H1 (cell line): ENCODE measurements around the gene LIMK2. TPM values are rescaled to one million over a fixed set of nuclear protein-coding genes. Genes with fewer than 3 reads are reported as not detected.

ENCODE experiments used
- CTCF ChIA-PET: fragments of 300-600 bp; sonication (Branson Sonifier 250); formaldehyde crosslinking; loops from one replicate; lab custom pipeline; 2021; ENCODE audit not compliant: partially characterized antibody; lab: Charles Lee
- POLR2A ChIA-PET: fragments of 300-600 bp; sonication (Branson Sonifier 250); formaldehyde crosslinking; loops from one replicate; lab custom pipeline; 2021; ENCODE audit warnings: inconsistent platforms; ENCODE audit not compliant: partially characterized antibody; lab: Charles Lee
- DNase-seq, 2 experiments: peaks; one replicate each; pipeline versions ENCODE4 v3.0.0 to v3.0.0-alpha.2; 2010 to 2022; ENCODE audit warnings: low spot score in 2 of 2, low read depth in 1 of 2, mixed read lengths in 1 of 2
- FAIRE-seq: peaks from 2 replicates; lab custom pipeline; 2011; peaks lifted over from hg19 to GRCh38; lab: Jason Lieb, UNC
- H2AFZ ChIP-seq: 2 replicates; pipeline ENCODE4 v1.8.1; 2012; ENCODE audit warnings: low read length, inconsistent platforms
- H2AK5ac ChIP-seq: 2 replicates; pipeline ENCODE4 v1.6.1; 2013; ENCODE audit warnings: low read depth, low read length
- H2BK120ac ChIP-seq: replicated peaks from 2 replicates; pipeline ENCODE3; 2013; ENCODE audit warnings: low read depth, low read length, inconsistent platforms
- H2BK12ac ChIP-seq: 2 replicates; pipeline ENCODE4 v1.6.1; 2013; ENCODE audit warnings: low read depth, low read length
- H2BK15ac ChIP-seq: 2 replicates; pipeline ENCODE4 v1.6.1; 2013; ENCODE audit warnings: low read length
- H2BK20ac ChIP-seq: 2 replicates; pipeline ENCODE4 v1.6.1; 2013; ENCODE audit warnings: low read length
- H2BK5ac ChIP-seq: 2 replicates; pipeline ENCODE4 v1.6.1; 2013; ENCODE audit warnings: low read depth, low read length
- H3K14ac ChIP-seq: 2 replicates; pipeline ENCODE4 v1.6.1; 2013; ENCODE audit warnings: inconsistent platforms; ENCODE audit not compliant: insufficient read length
- H3K18ac ChIP-seq: 2 replicates; pipeline ENCODE4 v1.6.1; 2013; ENCODE audit warnings: low read length; ENCODE audit errors: extremely low read depth
- H3K23ac ChIP-seq: 2 replicates; pipeline ENCODE4 v1.6.1; 2013; ENCODE audit warnings: inconsistent platforms; ENCODE audit not compliant: insufficient read length
- H3K23me2 ChIP-seq: 2 replicates; pipeline ENCODE4 v1.6.1; 2013; ENCODE audit warnings: low read depth, low read length
- H3K27ac ChIP-seq: 2 replicates; pipeline ENCODE4 v1.6.1; 2011; ENCODE audit warnings: low read depth, low read length, inconsistent platforms
- H3K27me3 ChIP-seq, 4 experiments: replicated peaks in 1 of 4; 1 replicate in 1 of 4; 2 replicates in 3 of 4; pipeline versions ENCODE4 v1.6.1 to v1.8.1; 2011 to 2013; ENCODE audit warnings: low read length in 3 of 4, mild to moderate bottlenecking in 3 of 4, inconsistent platforms in 2 of 4, mixed read lengths in 2 of 4, moderate library complexity in 1 of 4; ENCODE audit not compliant: control insufficient read depth in 3 of 4, insufficient read depth in 3 of 4; ENCODE audit errors: extremely low read depth in 1 of 4
- H3K36me3 ChIP-seq, 4 experiments: 2 replicates each; pipeline versions ENCODE4 v1.6.1 to v1.8.1; 2011 to 2013; ENCODE audit warnings: mild to moderate bottlenecking in 4 of 4, low read length in 3 of 4, moderate library complexity in 2 of 4, control low read depth in 1 of 4, inconsistent platforms in 1 of 4; ENCODE audit not compliant: insufficient read depth in 4 of 4, control insufficient read depth in 2 of 4
- H3K4ac ChIP-seq: replicated peaks from 2 replicates; pipeline ENCODE3; 2013; ENCODE audit warnings: low read length, low read depth, mixed read lengths, inconsistent platforms; ENCODE audit not compliant: insufficient read length
- H3K4me1 ChIP-seq, 4 experiments: replicated peaks in 1 of 4; 1 replicate in 1 of 4; 2 replicates in 3 of 4; pipeline versions ENCODE4 v1.6.1 to v1.8.1; 2011 to 2013; ENCODE audit warnings: low read length in 3 of 4, inconsistent platforms in 2 of 4, mixed read lengths in 1 of 4; ENCODE audit not compliant: insufficient read depth in 4 of 4, control insufficient read depth in 3 of 4
- H3K4me2 ChIP-seq, 2 experiments: 2 replicates each; pipeline versions ENCODE4 v1.6.1 to v1.8.1; 2011 to 2013; ENCODE audit warnings: low read depth in 2 of 2, low read length in 2 of 2, control low read depth in 1 of 2, inconsistent platforms in 1 of 2, mild to moderate bottlenecking in 1 of 2; ENCODE audit not compliant: insufficient read depth in 1 of 2
- H3K4me3 ChIP-seq, 4 experiments: fragments of 200-600, 300-600 bp in 1 of 4; sonication (generic), shearing (Covaris generic), sonication (Bioruptor Twin) in 1 of 4; 2 replicates each; pipeline versions ENCODE4 v1.5.1 to v1.8.1; 2011 to 2016; ENCODE audit warnings: low read length in 4 of 4, low read depth in 3 of 4, control low read depth in 2 of 4, inconsistent platforms in 2 of 4, mild to moderate bottlenecking in 2 of 4, mixed read lengths in 1 of 4, moderate library complexity in 1 of 4; ENCODE audit not compliant: insufficient read depth in 2 of 4; ENCODE audit errors: extremely low read depth in 1 of 4
- H3K56ac ChIP-seq: replicated peaks from 2 replicates; pipeline ENCODE3; 2013; ENCODE audit warnings: low read depth, mild to moderate bottlenecking, mixed read lengths, low read length, inconsistent platforms; ENCODE audit not compliant: insufficient read length
- H3K79me1 ChIP-seq: 2 replicates; pipeline ENCODE4 v1.6.1; 2013; ENCODE audit warnings: low read depth, low read length, control low read depth
- H3K79me2 ChIP-seq, 2 experiments: 2 replicates each; pipeline versions ENCODE4 v1.6.1 to v1.8.1; 2012 to 2013; ENCODE audit warnings: low read length in 2 of 2, mild to moderate bottlenecking in 2 of 2, inconsistent platforms in 1 of 2; ENCODE audit not compliant: insufficient read depth in 2 of 2, control insufficient read depth in 1 of 2
- H3K9ac ChIP-seq, 4 experiments: replicated peaks in 1 of 4; 1 replicate in 1 of 4; 2 replicates in 3 of 4; pipeline versions ENCODE4 v1.6.1 to v1.8.1; 2011 to 2013; ENCODE audit warnings: low read depth in 3 of 4, low read length in 3 of 4, control low read depth in 2 of 4, mild to moderate bottlenecking in 2 of 4, moderate library complexity in 2 of 4, inconsistent platforms in 1 of 4; ENCODE audit errors: extremely low read depth in 1 of 4
- H3K9me3 ChIP-seq, 2 experiments: 2 replicates each; pipeline versions ENCODE4 v1.6.1 to v1.8.1; 2012 to 2013; ENCODE audit warnings: mild to moderate bottlenecking in 2 of 2, moderate library complexity in 2 of 2, control low read depth in 1 of 2, inconsistent platforms in 1 of 2, low read depth in 1 of 2, low read length in 1 of 2, mixed read lengths in 1 of 2; ENCODE audit not compliant: insufficient read depth in 2 of 2
- H4K20me1 ChIP-seq, 2 experiments: replicated peaks in 1 of 2; 2 replicates each; pipeline versions ENCODE3 to v1.8.1; 2011 to 2013; ENCODE audit warnings: inconsistent platforms in 2 of 2, low read length in 2 of 2, mild to moderate bottlenecking in 1 of 2; ENCODE audit not compliant: insufficient read depth in 2 of 2, control insufficient read depth in 1 of 2
- H4K5ac ChIP-seq: 2 replicates; pipeline ENCODE4 v1.6.1; 2013; ENCODE audit warnings: low read length, low read depth, mixed read lengths, inconsistent platforms; ENCODE audit not compliant: insufficient read length
- H4K8ac ChIP-seq: 2 replicates; pipeline ENCODE4 v1.8.0; 2013; ENCODE audit warnings: mild to moderate bottlenecking, moderate library complexity, low read length, inconsistent platforms; ENCODE audit not compliant: insufficient read depth; ENCODE audit errors: extremely low read depth
- H4K91ac ChIP-seq: replicated peaks from 2 replicates; pipeline ENCODE3; 2013; ENCODE audit warnings: low read length, mixed read lengths, inconsistent platforms; ENCODE audit not compliant: insufficient read length
- KDM1A ChIP-seq: fragments of 200-600, 300-600 bp; sonication (generic); IDR thresholded peaks from 2 replicates; pipeline ENCODE4 v1.7.1; 2016; ENCODE audit warnings: mild to moderate bottlenecking, low read length, borderline replicate concordance
- RNF2 ChIP-seq: fragments of 200-900, 300-1000 bp; sonication (generic); IDR thresholded peaks from 2 replicates; pipeline ENCODE4 v1.7.1; 2016; ENCODE audit warnings: borderline replicate concordance, low read depth, mild to moderate bottlenecking, antibody characterized with exemption, low read length; ENCODE audit not compliant: poor library complexity, severe bottlenecking; ENCODE audit errors: missing control alignments
- SIRT6 ChIP-seq: IDR thresholded peaks from one replicate; pipeline ENCODE4 v1.7.1; 2012; ENCODE audit warnings: low read length, inconsistent platforms
- WGBS, 2 experiments: shearing (Covaris generic) in 1 of 2; methylation state at CpG; one replicate each; pipeline versions ENCODE4 v1.1.6 to v1.1.7; 2013 to 2015; ENCODE audit warnings: low lambda C conversion rate in 2 of 2, mixed read lengths in 2 of 2, inconsistent platforms in 1 of 2, low coverage in 1 of 2, missing lambda C conversion rate in 1 of 2; ENCODE audit not compliant: insufficient replicate concordance in 2 of 2, insufficient coverage in 1 of 2, insufficient read length in 1 of 2; ENCODE audit errors: extremely low coverage in 1 of 2, missing lambda C conversion rate in 1 of 2; 5-methylcytosine and 5-hydroxymethylcytosine counted together
- polyA plus RNA-seq, 7 experiments: library from polyadenylated mRNA; depleted of rRNA in 3 of 7; stranded (reverse) in 5 of 7; unstranded in 2 of 7; fragments of >200 nt in 5 of 7; fragments of 200-250 nt in 2 of 7; gene quantifications; 1 replicate in 5 of 7; 2 replicates in 1 of 7; 4 replicates in 1 of 7; pipeline versions ENCODE4 v1.2.1 to v1.2.3, GENCODE V29; 2011 to 2013; ENCODE audit warnings: missing spikeins in 2 of 7, mixed read lengths in 2 of 7
- total RNA-seq: library from RNA; stranded (reverse); fragmentation: NEBNext Ultra II Directional; extraction: Animal tissue kit (Norgen Biotek cat#: 25700); gene quantifications from 2 replicates; pipeline ENCODE4 v1.2.1, GENCODE V29; 2021

Gene LIMK2
- total and polyA plus RNA-seq, 2 of the 8 experiments (the other 6 are each of a cell fraction or from before 2014, with no cell fraction given), result 13.2 to 37.6 TPM

- Histone ChIP-seq H3K14ac (no peak overlapping the region), H3K23ac (no peak overlapping the region), H3K4ac (no peak overlapping the region), H2AK5ac (no peak overlapping the region), H4K20me1 (no peaks in the 10 kb centered on the region), H3K56ac (no peak overlapping the region), H2AFZ (no peak overlapping the region), H3K27ac (no peak overlapping the region), H2BK120ac (no peak overlapping the region), H3K79me2 (no peaks in the 10 kb centered on the region), H4K91ac (no peak overlapping the region), H3K23me2 (peaks cover 7% of the 10 kb centered on the region), H3K79me1 (no peaks in the 10 kb centered on the region), H2BK15ac (no peak overlapping the region), H3K9ac (no peak overlapping the region), H3K36me3 (no peaks in the 10 kb centered on the region), H2BK5ac (no peak overlapping the region), H2BK20ac (no peak overlapping the region), H2BK12ac (no peak overlapping the region), H3K9me3 (no peaks in the 10 kb centered on the region), H3K4me3 (no peak overlapping the region), H4K5ac (no peak overlapping the region), H3K27me3 (peaks cover 4 to 16% (median 11%) of the 10 kb centered on the region in 4 experiments; a peak in 6 of 7 replicates), H4K8ac (no peak overlapping the region), H3K18ac (no peak overlapping the region), H3K4me2 (no peak overlapping the region), H3K4me1 (peaks cover 0 to 14% (median 5%) of the 10 kb centered on the region in 4 experiments; a peak in 4 of 7 replicates)
- DNase-seq, result no peak
- TF ChIP-seq SIRT6 (no peak), KDM1A (no peak), RNF2 (no peak)
- WGBS, 2 experiments, result 92% methylated on average over 3 of the region's 3 CpGs; no CpG with 5 or more reads in 1 of the 2 experiments
- no peak for FAIRE-seq
- ChIA-PET POLR2A (no interaction called here), CTCF (interaction anchor here (1.2 to 2.2 kb wide), 2 partner anchors 12 to 38 kb away, joined by 3 to 8 read pairs; no protein-coding TSS in a partner anchor)
Observed at GRCh38 chr22:31295360-31295759, 83.3 kb downstream of the LIMK2 start.
